Osteoblast (primary cell): Measurements from ENCODE around the gene USF2. TPM values are rescaled to one million over a fixed set of nuclear protein-coding genes. Genes with fewer than 3 reads are reported as not detected.

Experiments used
- DNase-seq: peaks from one replicate; pipeline ENCODE4 v3.0.0; 2011; ENCODE audit warnings: low spot score, mixed read lengths; ENCODE audit not compliant: insufficient read length; ENCODE audit errors: missing footprints
- H2AFZ ChIP-seq: 2 replicates; pipeline ENCODE4 v1.6.0; 2011; ENCODE audit warnings: mild to moderate bottlenecking, low read length
- H3K27ac ChIP-seq: 2 replicates; pipeline ENCODE4 v1.5.1; 2011; ENCODE audit warnings: mild to moderate bottlenecking, low read depth, low read length, moderate library complexity
- H3K27me3 ChIP-seq: 2 replicates; pipeline ENCODE4 v1.6.0; 2012; ENCODE audit warnings: mild to moderate bottlenecking, control low read depth, inconsistent platforms, low read length, moderate library complexity; ENCODE audit not compliant: insufficient read depth
- H3K36me3 ChIP-seq: 2 replicates; pipeline ENCODE4 v1.5.1; 2011; ENCODE audit warnings: mild to moderate bottlenecking, low read length, control low read depth, moderate library complexity; ENCODE audit not compliant: insufficient read depth
- H3K4me1 ChIP-seq: 2 replicates; pipeline ENCODE4 v1.5.1; 2011; ENCODE audit warnings: mild to moderate bottlenecking, low read length, control low read depth, moderate library complexity; ENCODE audit not compliant: insufficient read depth
- H3K4me2 ChIP-seq: 2 replicates; pipeline ENCODE4 v1.6.0; 2011; ENCODE audit warnings: mild to moderate bottlenecking, low read length; ENCODE audit not compliant: insufficient read depth
- H3K4me3 ChIP-seq: fragments of 200-600 bp; sonication (generic); 3 replicates; pipeline ENCODE4 v1.5.1; 2012; ENCODE audit warnings: mild to moderate bottlenecking, low read length, inconsistent platforms; ENCODE audit not compliant: insufficient read depth
- H3K79me2 ChIP-seq: 2 replicates; pipeline ENCODE4 v1.6.0; 2012; ENCODE audit warnings: mild to moderate bottlenecking, low read length, control low read depth, inconsistent platforms; ENCODE audit not compliant: insufficient read depth
- H3K9me3 ChIP-seq: 2 replicates; pipeline ENCODE4 v1.5.1; 2011; ENCODE audit warnings: low read depth, low read length, control low read depth
- H4K20me1 ChIP-seq: 2 replicates; pipeline ENCODE4 v1.6.0; 2012; ENCODE audit warnings: mild to moderate bottlenecking, low read length, control low read depth; ENCODE audit not compliant: insufficient read depth
- CTCF ChIP-seq: IDR thresholded peaks from 2 replicates; pipeline ENCODE4 v1.5.1; 2011; ENCODE audit warnings: mild to moderate bottlenecking, low read depth, low read length, moderate library complexity; ENCODE audit errors: extremely low read depth
- total RNA-seq: library from RNA; depleted of rRNA; stranded (reverse); fragments of >200 nt; gene quantifications from 2 replicates; pipeline ENCODE4 v1.2.3, GENCODE V29; 2012

USF2 gene
- total RNA-seq, 1 donor: 66.2 TPM

- peak overlapping the region; percentile 80 for H2AFZ ChIP-seq
- peak overlapping the region; percentile 74 for H3K27ac ChIP-seq
- H4K20me1 ChIP-seq: peaks cover 21% of the 10 kb centered on the region
- no peak for DNase-seq
- H3K36me3 ChIP-seq: peaks cover 16% of the 10 kb centered on the region
- no peak for TF ChIP-seq CTCF
- no peaks in the 10 kb centered on the region for H3K9me3 ChIP-seq
- peak overlapping the region; percentile 76 for H3K4me3 ChIP-seq
- peaks cover 6% of the 10 kb centered on the region for H3K4me1 ChIP-seq
- peaks cover 12% of the 10 kb centered on the region for H3K79me2 ChIP-seq
- peak overlapping the region; percentile 89 for H3K4me2 ChIP-seq
- H3K27me3 ChIP-seq: peaks cover 6% of the 10 kb centered on the region
Observed at GRCh38 chr19:35267353-35267817, 1.4 kb upstream of the USF2 start.

- Histone ChIP-seq H3K27ac (peak overlapping the region; percentile 74), H3K27me3 (peaks cover under 1% of the 10 kb centered on the region), H3K9me3 (no peaks in the 10 kb centered on the region), H3K4me2 (peak overlapping the region; percentile 89), H2AFZ (peak overlapping the region; percentile 80), H4K20me1 (peaks cover 21% of the 10 kb centered on the region), H3K4me1 (peaks cover 6% of the 10 kb centered on the region), H3K4me3 (peak overlapping the region; percentile 76), H3K79me2 (peaks cover 12% of the 10 kb centered on the region), H3K36me3 (peaks cover 16% of the 10 kb centered on the region)
- peak; percentile 100 for DNase-seq
- no peak for TF ChIP-seq CTCF
Observed at GRCh38 chr19:35267818-35268535, 785 bp upstream of the USF2 start.

- peak overlapping the region; percentile 78 for H3K4me3 ChIP-seq
- H3K4me2 ChIP-seq: peak overlapping the region; percentile 77
- peak overlapping the region; percentile 81 for H2AFZ ChIP-seq
- no peaks in the 10 kb centered on the region for H3K27me3 ChIP-seq
- H3K27ac ChIP-seq: no peak overlapping the region
- peak; percentile 98 for DNase-seq
- TF ChIP-seq CTCF: peak; percentile 33
- peaks cover 12% of the 10 kb centered on the region for H3K79me2 ChIP-seq
- peaks cover 26% of the 10 kb centered on the region for H3K36me3 ChIP-seq
- H3K4me1 ChIP-seq: peaks cover 6% of the 10 kb centered on the region
- H4K20me1 ChIP-seq: peaks cover 21% of the 10 kb centered on the region
- no peaks in the 10 kb centered on the region for H3K9me3 ChIP-seq
Observed at GRCh38 chr19:35269438-35270117, 816 bp downstream of the USF2 start.

- H2AFZ ChIP-seq: no peak overlapping the region
- H3K4me1 ChIP-seq: peaks cover 6% of the 10 kb centered on the region
- H3K79me2 ChIP-seq: peaks cover 12% of the 10 kb centered on the region
- H3K27ac ChIP-seq: no peak overlapping the region
- no peak for TF ChIP-seq CTCF
- no peaks in the 10 kb centered on the region for H3K27me3 ChIP-seq
- peaks cover 17% of the 10 kb centered on the region for H4K20me1 ChIP-seq
- no peak overlapping the region for H3K4me3 ChIP-seq
- H3K9me3 ChIP-seq: no peaks in the 10 kb centered on the region
- peaks cover 29% of the 10 kb centered on the region for H3K36me3 ChIP-seq
- H3K4me2 ChIP-seq: no peak overlapping the region
- DNase-seq: peak; percentile 66
Observed at GRCh38 chr19:35270381-35270811, 1.6 kb downstream of the USF2 start.
